GM19468 (cell line): Measurements from ENCODE around the gene SRSF11.
A peak's percentile ranks its signal among the peaks of the same experiment; 100 is the strongest.
"Not testable (repeated sequence)": the region's sequence is repeated elsewhere in the genome, so short reads cannot be mapped to it uniquely, and the experiment has no call there.

Source experiments
- ATAC-seq: cut with Tn5 transposase; IDR thresholded peaks from one replicate; pipeline ENCODE4 v1.9.1; 2021; ENCODE audit warnings: mild to moderate bottlenecking, moderate library complexity, moderate number of reproducible peaks; ENCODE audit not compliant: unreplicated experiment; ENCODE audit errors: extremely low read depth

The SRSF11 gene, protein sequence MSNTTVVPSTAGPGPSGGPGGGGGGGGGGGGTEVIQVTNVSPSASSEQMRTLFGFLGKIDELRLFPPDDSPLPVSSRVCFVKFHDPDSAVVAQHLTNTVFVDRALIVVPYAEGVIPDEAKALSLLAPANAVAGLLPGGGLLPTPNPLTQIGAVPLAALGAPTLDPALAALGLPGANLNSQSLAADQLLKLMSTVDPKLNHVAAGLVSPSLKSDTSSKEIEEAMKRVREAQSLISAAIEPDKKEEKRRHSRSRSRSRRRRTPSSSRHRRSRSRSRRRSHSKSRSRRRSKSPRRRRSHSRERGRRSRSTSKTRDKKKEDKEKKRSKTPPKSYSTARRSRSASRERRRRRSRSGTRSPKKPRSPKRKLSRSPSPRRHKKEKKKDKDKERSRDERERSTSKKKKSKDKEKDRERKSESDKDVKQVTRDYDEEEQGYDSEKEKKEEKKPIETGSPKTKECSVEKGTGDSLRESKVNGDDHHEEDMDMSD

GRCh38 chr1:70221238-70222121 is at the start of gene SRSF11:
Gene SRSF11, plus strand, starts transcription at chr1:70221380. Its CDS starts 257 bp downstream, at chr1:70221637.
- peak; percentile 94 for ATAC-seq

- no peak for ATAC-seq
Measured at GRCh38 chr1:70171512-70171911, 49.7 kb upstream of the SRSF11 start.

DNA sequence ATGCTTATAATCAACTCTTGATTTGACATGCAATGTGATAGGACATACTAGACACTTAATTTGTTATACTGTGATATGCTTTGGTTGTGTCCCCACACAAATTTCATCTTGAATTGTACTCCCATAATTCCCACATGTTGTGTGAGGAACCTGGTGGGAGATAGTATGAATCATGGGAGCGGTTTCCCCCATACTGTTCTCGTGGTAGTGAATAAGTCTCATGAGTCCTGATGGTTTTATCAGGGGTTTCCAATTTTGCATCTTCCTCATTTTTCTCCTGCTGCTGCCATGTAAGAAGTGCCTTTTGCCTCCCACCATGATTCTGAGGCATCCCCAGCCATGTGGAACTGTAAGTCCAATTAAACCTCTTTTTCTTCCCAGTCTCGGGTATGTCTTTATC is 36.0 kb upstream of the SRSF11 start:
- not testable (repeated sequence) for ATAC-seq

GRCh38 chr1:70188522-70188921 is 32.7 kb upstream of the SRSF11 start:
- no peak for ATAC-seq

DNA sequence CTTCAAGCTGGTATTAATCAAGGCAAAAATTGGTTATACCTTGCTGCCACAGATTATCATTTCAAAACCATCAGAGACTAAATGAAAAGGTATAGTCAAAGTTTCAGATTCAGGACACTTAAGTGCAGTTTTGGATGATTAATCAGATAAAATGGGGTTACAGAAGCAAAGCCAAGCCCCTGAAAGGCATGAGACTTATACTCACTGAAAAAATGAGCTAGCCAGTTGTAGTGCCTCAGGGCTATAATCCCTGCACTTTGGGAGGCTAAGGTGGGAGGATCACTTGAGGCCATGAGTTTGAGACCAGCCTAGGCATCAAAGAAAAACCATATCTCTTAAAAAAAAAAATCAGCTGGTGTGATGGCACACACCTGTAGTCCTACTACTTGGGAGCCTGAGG is 31.0 kb upstream of the SRSF11 start:
- ATAC-seq: no peak

DNA sequence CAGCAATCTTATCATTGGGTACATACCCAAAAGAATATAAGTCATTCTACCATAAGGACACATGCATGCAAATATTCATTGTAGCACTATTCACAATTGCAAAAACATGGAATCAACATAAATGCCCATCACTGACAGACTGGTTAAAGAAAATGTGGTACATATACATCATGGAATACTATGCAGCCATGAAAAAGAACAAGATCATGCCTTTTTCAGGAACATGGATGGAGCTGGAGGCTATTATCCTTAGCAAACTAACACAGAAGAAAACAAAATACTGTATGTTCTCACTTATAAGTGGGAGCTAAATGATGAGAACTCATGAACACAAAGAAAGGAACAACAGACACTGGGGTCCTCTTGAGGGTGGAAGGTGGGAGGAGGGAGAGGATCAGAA is 28.7 kb upstream of the SRSF11 start:
- not testable (repeated sequence) for ATAC-seq

DNA sequence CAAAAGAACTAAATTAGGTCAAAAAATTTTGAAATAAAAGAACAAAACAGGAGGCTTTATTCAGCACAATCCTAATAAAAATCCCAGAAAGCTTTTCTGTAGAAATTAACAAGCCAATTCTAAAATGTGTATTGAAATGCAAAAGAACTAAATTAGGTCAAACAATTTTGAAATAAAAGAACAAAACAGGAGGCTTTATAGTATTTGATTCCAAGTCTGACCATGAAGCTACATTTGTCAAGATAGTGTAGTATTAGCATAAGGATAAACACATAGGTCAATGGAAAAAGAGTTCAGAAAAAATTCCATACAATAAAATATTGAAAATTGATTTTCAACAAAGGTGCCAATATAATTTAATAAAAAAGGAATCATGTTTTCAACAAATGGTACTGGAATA is 26.6 kb upstream of the SRSF11 start:
- ATAC-seq: no peak

DNA sequence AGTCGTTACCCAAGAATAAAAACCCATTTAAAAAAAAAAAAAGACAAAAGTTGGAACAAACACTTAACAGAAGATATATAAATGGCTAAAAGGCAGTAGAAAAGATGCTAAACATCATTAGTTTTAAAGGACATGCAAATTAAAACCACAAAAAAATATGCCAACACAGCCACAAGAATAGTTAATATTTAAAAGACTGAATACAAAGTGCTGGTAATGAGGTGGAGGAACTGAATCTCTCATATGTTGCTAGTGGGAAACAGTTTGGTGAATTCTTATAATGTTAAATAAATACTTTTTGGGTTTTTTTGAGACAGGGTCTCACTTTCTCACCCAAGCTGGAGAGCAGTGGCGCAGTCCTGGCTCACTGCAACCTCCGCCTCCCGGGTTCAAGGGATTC is 25.8 kb upstream of the SRSF11 start:
- ATAC-seq: peak; percentile 64

DNA sequence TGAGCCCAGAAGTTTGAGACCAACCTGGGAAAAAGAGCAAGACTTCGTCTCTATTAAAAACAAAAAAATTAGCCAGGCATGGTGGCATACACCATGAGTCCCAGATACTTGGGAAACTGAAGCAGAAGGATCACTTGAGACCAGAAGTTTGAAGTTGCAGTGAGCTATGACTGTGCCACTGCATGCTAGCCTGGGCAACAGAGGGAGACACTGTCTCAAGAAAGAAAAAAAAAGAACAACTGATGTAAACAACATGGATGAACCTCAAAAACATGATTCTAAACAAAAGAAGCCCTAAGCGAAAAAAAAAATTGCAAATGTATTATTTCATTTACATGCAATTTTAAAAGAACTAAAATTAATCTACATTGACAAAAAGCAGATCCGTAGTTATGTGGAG is 24.8 kb upstream of the SRSF11 start:
- ATAC-seq: no peak

GRCh38 chr1:70200065-70200464 is 21.1 kb upstream of the SRSF11 start:
- ATAC-seq: no peak

GRCh38 chr1:70202173-70202758 is 18.9 kb upstream of the SRSF11 start:
- ATAC-seq: no peak

- no peak for ATAC-seq
Measured at GRCh38 chr1:70204139-70204538, 17.0 kb upstream of the SRSF11 start.

DNA sequence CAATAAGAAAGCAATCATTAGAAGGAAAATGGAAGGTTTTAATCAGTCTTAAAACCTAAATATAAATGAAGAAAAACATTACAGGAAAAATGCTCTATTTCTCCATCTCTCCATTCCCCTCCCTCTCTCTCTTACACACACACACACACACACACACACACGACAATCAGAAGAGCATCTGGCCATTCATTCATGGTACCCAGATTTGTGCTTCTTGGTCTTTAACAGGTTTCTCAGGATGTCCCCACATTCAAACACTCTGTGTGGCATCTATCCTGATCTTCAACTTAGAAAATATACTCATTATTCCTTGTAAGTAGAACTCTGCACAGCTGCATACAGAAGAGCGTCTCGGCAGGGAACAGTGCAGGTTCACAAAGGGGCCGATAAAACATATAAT is 16.6 kb upstream of the SRSF11 start:
- no peak for ATAC-seq

GRCh38 chr1:70205071-70205433 is 16.1 kb upstream of the SRSF11 start:
- no peak for ATAC-seq

DNA sequence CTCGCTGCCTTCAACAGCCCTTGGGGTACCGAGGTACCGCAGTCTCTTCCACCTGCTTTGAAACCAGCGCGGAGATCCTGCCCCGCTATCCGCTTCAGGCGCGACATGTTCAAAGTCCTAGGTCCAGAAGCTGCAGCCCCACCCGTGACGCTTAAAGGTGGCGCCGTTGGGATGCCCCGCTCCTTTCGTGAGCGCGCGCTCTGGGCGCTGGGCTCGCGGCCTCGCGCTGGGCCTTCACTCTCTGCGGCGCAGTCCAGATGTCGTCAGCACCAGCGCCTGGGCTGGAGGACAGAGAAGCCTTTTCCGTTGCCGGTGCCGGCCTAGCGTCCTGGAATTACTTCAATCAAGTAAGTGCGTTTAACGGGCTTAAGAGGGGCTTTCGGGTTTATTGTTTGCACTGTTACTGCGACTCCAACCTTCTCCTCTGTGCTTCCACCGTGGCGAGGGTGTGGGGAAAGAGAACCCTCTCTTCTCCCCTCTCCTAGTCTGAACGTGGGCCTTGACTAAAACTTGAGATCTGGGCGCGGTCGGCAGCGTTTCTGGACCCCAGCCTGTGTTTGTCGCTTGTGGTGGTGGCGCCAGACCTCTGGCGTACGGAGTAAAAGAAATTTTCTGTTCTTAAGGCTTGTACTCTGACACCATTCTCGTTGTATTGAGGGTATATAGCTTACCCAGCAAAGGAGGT is 15.6 kb upstream of the SRSF11 start, which contains the start of gene LRRC40:
Gene LRRC40 (minus strand): TSS at position 146 of the 685 bp plus-strand sequence. CDS start 39 bp downstream, at position 107.
- peak; percentile 70 for ATAC-seq

DNA sequence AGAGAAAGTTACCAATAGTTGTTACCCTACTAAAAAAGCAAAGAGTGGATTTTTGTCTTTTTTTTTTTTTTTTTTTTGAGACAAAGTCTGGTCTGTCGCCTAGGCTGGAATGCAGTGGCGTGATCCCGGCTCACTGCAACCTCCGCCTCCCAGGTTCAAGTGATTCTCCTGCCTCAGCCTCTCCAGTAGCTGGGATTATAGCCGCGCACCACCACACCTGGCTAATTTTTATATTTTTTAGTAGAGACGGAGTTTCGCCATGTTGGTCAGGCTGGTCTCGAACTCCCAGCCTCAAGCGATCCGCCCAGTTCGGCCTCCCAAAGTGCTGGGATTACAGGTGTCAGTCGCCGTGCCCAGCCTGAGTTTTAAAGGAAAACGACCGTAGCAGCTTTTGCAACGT is 14.3 kb upstream of the SRSF11 start:
- not testable (repeated sequence) for ATAC-seq

DNA sequence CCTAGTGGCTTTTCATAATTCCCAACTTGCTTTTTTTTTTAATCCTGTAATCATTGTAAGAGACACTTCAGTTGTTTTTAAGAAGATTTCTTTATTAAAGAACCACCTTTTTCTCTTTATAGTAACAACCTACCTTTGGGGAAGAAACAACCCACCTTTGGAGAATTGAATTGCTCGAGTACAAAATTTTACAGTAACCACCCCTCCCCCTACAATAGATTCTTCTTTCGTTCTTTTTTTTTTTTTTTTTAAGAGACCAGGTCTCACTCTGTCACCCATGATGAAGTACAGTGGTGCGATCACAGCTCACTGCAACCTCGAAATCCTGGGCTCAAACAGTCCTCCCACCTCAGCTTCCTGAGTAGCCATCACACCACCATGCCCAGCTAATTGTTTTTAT is 13.7 kb upstream of the SRSF11 start:
- ATAC-seq: no peak

DNA sequence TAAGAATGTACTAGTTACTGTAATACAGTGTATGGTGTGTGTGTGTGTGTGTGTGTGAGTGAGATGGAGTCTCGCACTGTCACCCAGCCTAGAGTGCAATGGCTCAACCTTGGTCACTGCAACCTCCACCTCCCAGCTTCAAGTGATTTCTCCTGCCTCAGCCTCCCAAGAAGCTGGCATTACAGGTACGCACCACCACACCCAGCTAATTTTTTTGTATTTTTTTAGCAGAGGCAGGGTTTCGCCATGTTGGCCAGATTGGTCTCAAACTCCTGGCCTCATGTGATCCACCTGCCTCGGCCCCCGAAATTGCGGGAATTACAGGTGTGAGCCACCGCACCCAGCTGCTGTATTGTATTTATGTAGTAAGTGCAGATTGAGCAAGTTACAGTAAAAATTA is 12.9 kb upstream of the SRSF11 start:
- ATAC-seq: no peak

GRCh38 chr1:70210820-70211219 is 10.4 kb upstream of the SRSF11 start:
- no peak for ATAC-seq

DNA sequence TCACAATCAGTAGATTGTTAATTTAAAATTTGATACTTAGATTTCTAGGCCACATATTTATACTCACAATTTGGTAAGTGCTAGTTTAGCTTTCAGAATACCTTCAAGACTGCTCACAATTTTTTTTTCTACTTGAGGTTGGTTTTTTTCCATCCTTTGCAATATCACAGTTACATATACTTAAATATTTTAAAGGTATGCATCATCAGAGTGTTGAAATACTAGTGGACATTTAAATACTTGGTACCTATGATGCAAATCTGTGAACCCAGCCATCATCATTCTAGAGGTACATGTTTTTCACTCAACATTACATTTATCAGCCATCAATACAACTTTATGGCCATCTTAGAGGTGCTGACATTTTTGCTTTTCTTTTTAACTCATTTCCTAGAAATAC is 9.6 kb upstream of the SRSF11 start:
- no peak for ATAC-seq
